HepG2 (cell line): ENCODE measurements around the gene HOXA4. TPM values are rescaled to one million over a fixed set of nuclear protein-coding genes. Genes with fewer than 3 reads are reported as not detected.

Experiments used
- CREB1 ChIP-seq, 2 experiments: fragments of 450-650 bp in 1 of 2; IDR thresholded peaks; 2 replicates each; pipeline ENCODE4 v1.6.1; 2016 to 2017; ENCODE audit warnings: control low read depth in 1 of 2, mild to moderate bottlenecking in 1 of 2, missing compliant biosample characterization in 1 of 2, missing genetic modification characterization in 1 of 2
- FOXA1 ChIP-seq, 2 experiments: fragments of 450-650 bp in 1 of 2; sonication (generic) in 1 of 2; formaldehyde crosslinking in 1 of 2; IDR thresholded peaks; 2 replicates each; pipeline versions ENCODE4 v1.4.0 to v1.6.1; 2016 to 2020; ENCODE audit warnings: missing genetic modification reagents in 1 of 2
- FOXK2 ChIP-seq: fragments of 450-650 bp; IDR thresholded peaks from 2 replicates; pipeline ENCODE4 v1.6.1; 2016
- GATA4 ChIP-seq: sonication (generic); IDR thresholded peaks from 2 replicates; pipeline ENCODE4 v1.6.1; 2016; ENCODE audit warnings: antibody characterized with exemption, low read depth, borderline replicate concordance
- GLMP ChIP-seq: sonication (generic); formaldehyde crosslinking; IDR thresholded peaks from 2 replicates; pipeline ENCODE4 v1.9.0; 2021; ENCODE audit warnings: missing genetic modification reagents, mild to moderate bottlenecking, borderline replicate concordance
- GMEB1 ChIP-seq: sonication (generic); formaldehyde crosslinking; IDR thresholded peaks from 2 replicates; pipeline ENCODE4 v1.5.1; 2020; ENCODE audit warnings: missing genetic modification reagents, mild to moderate bottlenecking, borderline replicate concordance
- HHEX ChIP-seq: IDR thresholded peaks from 2 replicates; pipeline ENCODE4 v1.6.1; 2016; ENCODE audit warnings: control low read depth
- HIVEP1 ChIP-seq: sonication (generic); formaldehyde crosslinking; IDR thresholded peaks from 2 replicates; pipeline ENCODE4 v1.4.0; 2020; ENCODE audit warnings: mild to moderate bottlenecking, missing genetic modification reagents
- NCOR1 ChIP-seq: fragments of 200-600 bp; sonication (generic); IDR thresholded peaks from 2 replicates; pipeline ENCODE4 v1.7.0; 2017; ENCODE audit warnings: antibody characterized with exemption, low read length, borderline replicate concordance
- SAP130 ChIP-seq: IDR thresholded peaks from 2 replicates; pipeline ENCODE4 v1.6.1; 2016; ENCODE audit warnings: low read depth
- SKI ChIP-seq: fragments of 450-650 bp; IDR thresholded peaks from one replicate; pipeline ENCODE4 v1.6.1; 2018; ENCODE audit warnings: mild to moderate bottlenecking; ENCODE audit not compliant: partially characterized antibody
- TBX3 ChIP-seq: fragments of 450-650 bp; IDR thresholded peaks from 2 replicates; pipeline ENCODE4 v1.6.1; 2017; ENCODE audit warnings: antibody characterized with exemption, mild to moderate bottlenecking, inconsistent platforms, borderline replicate concordance
- ZNF101 ChIP-seq: sonication (generic); formaldehyde crosslinking; IDR thresholded peaks from 2 replicates; pipeline ENCODE4 v1.4.0; 2020; ENCODE audit warnings: mild to moderate bottlenecking, low read depth, missing genetic modification reagents, borderline replicate concordance
- ZNF431 ChIP-seq: sonication (generic); formaldehyde crosslinking; IDR thresholded peaks from 2 replicates; pipeline ENCODE4 v1.9.0; 2022; ENCODE audit warnings: missing genetic modification reagents, low read depth, mild to moderate bottlenecking, borderline replicate concordance
- ZNF7 ChIP-seq: IDR thresholded peaks from 2 replicates; pipeline ENCODE4 v1.6.1; 2016; ENCODE audit warnings: missing biosample characterization, missing genetic modification reagents
- ZNF839 ChIP-seq: sonication (generic); formaldehyde crosslinking; IDR thresholded peaks from 2 replicates; pipeline ENCODE4 v1.4.0; 2020; ENCODE audit warnings: missing genetic modification reagents, mild to moderate bottlenecking, borderline replicate concordance
- ZNF879 ChIP-seq: sonication (generic); formaldehyde crosslinking; IDR thresholded peaks from 2 replicates; pipeline ENCODE4 v1.8.1; 2023; ENCODE audit warnings: missing genetic modification reagents
- polyA plus RNA-seq, 8 experiments: library from polyadenylated mRNA; depleted of rRNA in 3 of 8; stranded (reverse) in 7 of 8; unstranded in 1 of 8; fragments of >200 nt; fragmentation: Illumina TruSeq in 4 of 8; extraction: Trizol in 4 of 8; gene quantifications; 2 replicates each; pipeline versions ENCODE4 v1.2.1 to v1.2.3, GENCODE V29; 2011 to 2016; ENCODE audit warnings: low read depth in 4 of 8, missing spikeins in 1 of 8, mixed read lengths in 1 of 8; ENCODE audit not compliant: insufficient read depth in 1 of 8
- total RNA-seq, 5 experiments: library from RNA; depleted of rRNA; stranded (reverse); fragments of >200 nt; fragmentation: Illumina TruSeq; extraction: Trizol; gene quantifications; 2 replicates each; pipeline ENCODE4 v1.2.3, GENCODE V29; 2016; ENCODE audit warnings: low read depth in 1 of 5
- TF ChIP-seq, protein P1 (sequence below): sonication (generic); formaldehyde crosslinking; IDR thresholded peaks from 2 replicates; pipeline ENCODE4 v1.4.0; 2020; ENCODE audit warnings: missing genetic modification reagents
- TF ChIP-seq, protein P2 (sequence below): IDR thresholded peaks from 2 replicates; pipeline ENCODE4 v1.6.1; 2016
- TF ChIP-seq, protein P3 (sequence below): sonication (generic); formaldehyde crosslinking; conservative IDR thresholded peaks from 2 replicates; pipeline ENCODE4 v1.4.0; 2020; ENCODE audit warnings: missing genetic modification reagents

Gene HOXA4
- total and polyA plus RNA-seq, 2 of the 13 experiments (the other 11 are each of a cell fraction or from before 2014, with no cell fraction given) = 2.4 to 5.4 TPM

DNA sequence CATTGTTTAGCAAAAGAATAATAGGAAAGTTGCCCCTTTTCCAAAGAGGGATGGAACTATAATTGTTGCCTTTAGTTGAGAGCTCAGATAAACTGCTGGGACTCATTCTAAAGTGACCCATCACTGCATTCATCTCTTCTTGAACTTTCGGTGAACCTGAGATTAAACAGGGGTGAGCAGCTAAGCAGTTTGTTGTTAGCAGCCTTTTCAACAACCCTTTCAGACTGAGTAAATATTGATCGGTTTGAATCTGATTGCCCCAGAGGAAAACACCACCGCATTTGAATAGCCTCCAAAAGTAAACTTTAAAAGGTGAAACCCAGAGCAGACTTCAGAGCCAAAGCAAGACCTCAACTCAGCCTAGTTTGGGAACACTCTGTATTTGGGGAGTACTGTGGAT, 39.5 kb downstream of the HOXA4 start (continued):
- TF ChIP-seq GMEB1 = no peak
- TF ChIP-seq CREB1 (IDR thresholded peaks at IDR 0.05) = no peak
- no peak for TF ChIP-seq CREB1 (CRISPR knock-in tag; IDR thresholded peaks at IDR 0.05)
- peak; percentile 35; the same call in 1 of the 2 replicates for TF ChIP-seq NCOR1
- TF ChIP-seq ZNF839 (CRISPR knock-in tag) = no peak
- peak; percentile 26; the same call in 1 of the 2 replicates for TF ChIP-seq TBX3
- TF ChIP-seq HIVEP1 (CRISPR knock-in tag) = no peak
- TF ChIP-seq SKI = peak; percentile 54
- TF ChIP-seq, protein P1, sequence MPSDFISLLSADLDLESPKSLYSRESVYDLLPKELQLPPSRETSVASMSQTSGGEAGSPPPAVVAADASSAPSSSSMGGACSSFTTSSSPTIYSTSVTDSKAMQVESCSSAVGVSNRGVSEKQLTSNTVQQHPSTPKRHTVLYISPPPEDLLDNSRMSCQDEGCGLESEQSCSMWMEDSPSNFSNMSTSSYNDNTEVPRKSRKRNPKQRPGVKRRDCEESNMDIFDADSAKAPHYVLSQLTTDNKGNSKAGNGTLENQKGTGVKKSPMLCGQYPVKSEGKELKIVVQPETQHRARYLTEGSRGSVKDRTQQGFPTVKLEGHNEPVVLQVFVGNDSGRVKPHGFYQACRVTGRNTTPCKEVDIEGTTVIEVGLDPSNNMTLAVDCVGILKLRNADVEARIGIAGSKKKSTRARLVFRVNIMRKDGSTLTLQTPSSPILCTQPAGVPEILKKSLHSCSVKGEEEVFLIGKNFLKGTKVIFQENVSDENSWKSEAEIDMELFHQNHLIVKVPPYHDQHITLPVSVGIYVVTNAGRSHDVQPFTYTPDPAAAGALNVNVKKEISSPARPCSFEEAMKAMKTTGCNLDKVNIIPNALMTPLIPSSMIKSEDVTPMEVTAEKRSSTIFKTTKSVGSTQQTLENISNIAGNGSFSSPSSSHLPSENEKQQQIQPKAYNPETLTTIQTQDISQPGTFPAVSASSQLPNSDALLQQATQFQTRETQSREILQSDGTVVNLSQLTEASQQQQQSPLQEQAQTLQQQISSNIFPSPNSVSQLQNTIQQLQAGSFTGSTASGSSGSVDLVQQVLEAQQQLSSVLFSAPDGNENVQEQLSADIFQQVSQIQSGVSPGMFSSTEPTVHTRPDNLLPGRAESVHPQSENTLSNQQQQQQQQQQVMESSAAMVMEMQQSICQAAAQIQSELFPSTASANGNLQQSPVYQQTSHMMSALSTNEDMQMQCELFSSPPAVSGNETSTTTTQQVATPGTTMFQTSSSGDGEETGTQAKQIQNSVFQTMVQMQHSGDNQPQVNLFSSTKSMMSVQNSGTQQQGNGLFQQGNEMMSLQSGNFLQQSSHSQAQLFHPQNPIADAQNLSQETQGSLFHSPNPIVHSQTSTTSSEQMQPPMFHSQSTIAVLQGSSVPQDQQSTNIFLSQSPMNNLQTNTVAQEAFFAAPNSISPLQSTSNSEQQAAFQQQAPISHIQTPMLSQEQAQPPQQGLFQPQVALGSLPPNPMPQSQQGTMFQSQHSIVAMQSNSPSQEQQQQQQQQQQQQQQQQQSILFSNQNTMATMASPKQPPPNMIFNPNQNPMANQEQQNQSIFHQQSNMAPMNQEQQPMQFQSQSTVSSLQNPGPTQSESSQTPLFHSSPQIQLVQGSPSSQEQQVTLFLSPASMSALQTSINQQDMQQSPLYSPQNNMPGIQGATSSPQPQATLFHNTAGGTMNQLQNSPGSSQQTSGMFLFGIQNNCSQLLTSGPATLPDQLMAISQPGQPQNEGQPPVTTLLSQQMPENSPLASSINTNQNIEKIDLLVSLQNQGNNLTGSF (CRISPR knock-in tag) = no peak
- TF ChIP-seq GLMP (CRISPR knock-in tag) = no peak
- TF ChIP-seq FOXA1 (IDR thresholded peaks at IDR 0.05) = no peak
- TF ChIP-seq FOXA1 (CRISPR knock-in tag; IDR thresholded peaks at IDR 0.05) = peak; percentile 25; the same call in 1 of the 2 replicates
- no peak for TF ChIP-seq SAP130 (CRISPR knock-in tag)
- no peak for TF ChIP-seq ZNF7
- no peak for TF ChIP-seq GATA4
- peak; percentile 93 for TF ChIP-seq HHEX
- no peak for TF ChIP-seq ZNF879 (CRISPR knock-in tag)
- TF ChIP-seq ZNF431 (CRISPR knock-in tag) = no peak
- TF ChIP-seq, protein P2, sequence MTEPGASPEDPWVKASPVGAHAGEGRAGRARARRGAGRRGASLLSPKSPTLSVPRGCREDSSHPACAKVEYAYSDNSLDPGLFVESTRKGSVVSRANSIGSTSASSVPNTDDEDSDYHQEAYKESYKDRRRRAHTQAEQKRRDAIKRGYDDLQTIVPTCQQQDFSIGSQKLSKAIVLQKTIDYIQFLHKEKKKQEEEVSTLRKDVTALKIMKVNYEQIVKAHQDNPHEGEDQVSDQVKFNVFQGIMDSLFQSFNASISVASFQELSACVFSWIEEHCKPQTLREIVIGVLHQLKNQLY (CRISPR knock-in tag) = no peak
- TF ChIP-seq, protein P3, sequence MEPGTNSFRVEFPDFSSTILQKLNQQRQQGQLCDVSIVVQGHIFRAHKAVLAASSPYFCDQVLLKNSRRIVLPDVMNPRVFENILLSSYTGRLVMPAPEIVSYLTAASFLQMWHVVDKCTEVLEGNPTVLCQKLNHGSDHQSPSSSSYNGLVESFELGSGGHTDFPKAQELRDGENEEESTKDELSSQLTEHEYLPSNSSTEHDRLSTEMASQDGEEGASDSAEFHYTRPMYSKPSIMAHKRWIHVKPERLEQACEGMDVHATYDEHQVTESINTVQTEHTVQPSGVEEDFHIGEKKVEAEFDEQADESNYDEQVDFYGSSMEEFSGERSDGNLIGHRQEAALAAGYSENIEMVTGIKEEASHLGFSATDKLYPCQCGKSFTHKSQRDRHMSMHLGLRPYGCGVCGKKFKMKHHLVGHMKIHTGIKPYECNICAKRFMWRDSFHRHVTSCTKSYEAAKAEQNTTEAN = no peak
- TF ChIP-seq FOXK2 = no peak
- TF ChIP-seq ZNF101 (CRISPR knock-in tag) = no peak
